HG03060 (cell line): ENCODE measurements around the gene BOC.

Experiments
- ATAC-seq: cut with Tn5 transposase; IDR thresholded peaks from one replicate; pipeline ENCODE4 v1.9.1; 2021; ENCODE audit warnings: low read depth, moderate number of reproducible peaks; ENCODE audit not compliant: unreplicated experiment

BOC gene

GRCh38 chr3:113223475-113224281 lies 12.3 kb downstream of the BOC start:
- ATAC-seq, result no peak

DNA sequence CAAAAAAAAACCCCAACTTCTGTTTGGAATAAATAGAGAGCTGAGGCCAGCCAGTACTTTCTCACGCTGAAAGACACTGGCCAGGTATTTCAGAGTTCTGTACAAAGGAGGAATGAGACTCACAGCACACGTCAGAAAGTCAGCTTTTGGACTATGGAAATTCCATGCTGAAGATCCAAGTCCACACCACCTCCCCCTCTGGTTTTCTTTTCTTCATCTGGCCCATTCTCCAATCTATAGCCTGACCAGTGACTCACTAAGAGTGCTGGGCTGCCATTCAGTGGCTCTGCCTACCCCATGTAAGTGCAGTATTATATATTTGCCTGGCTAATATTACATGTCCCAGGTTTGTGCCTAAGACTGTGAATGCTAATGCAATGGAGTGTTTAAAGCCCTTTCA lies 13.9 kb downstream of the BOC start:
- ATAC-seq, result no peak

- no peak for ATAC-seq
Measured at GRCh38 chr3:113226491-113226890, 15.1 kb downstream of the BOC start.

GRCh38 chr3:113227146-113227545 lies 15.8 kb downstream of the BOC start:
- ATAC-seq, result no peak

DNA sequence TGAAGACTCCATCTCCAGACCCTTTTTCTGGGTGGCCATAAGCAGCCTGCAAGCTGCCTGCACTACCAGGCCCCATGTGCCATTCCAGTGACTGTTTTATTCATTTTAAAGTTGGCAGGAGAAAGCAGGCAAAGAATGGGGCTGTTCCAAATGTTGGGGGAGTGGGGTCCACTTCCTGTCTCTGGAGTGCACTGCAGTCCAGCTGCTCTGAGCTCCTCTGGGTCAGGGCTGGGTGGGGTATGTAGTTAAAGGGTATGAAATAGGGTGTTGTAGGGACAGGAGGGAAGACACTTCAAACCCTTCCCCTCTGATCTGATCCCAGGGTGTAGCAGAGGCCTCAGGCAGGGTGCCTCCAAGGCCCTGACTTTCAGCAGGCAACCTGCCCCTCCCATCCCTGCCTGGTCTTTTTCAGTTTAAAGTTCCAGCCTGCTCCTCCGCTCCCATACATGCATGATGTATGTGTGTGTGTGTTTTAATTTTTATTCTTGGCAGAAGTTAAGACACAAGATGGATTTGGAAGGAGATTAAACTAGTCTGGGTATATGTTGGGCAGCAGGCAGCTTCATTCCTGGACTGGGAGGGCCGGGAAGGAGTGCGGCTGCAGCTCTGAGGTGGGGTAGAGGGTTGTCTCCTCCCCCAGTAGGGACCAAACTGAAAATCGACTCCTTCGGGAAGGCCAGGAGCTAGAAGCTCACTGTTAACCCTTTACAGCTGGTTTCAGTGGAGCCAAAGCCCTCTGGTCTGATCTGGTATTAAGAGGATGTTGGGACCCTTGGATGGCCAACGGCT lies 17.3 kb downstream of the BOC start:
- ATAC-seq, result no peak

- no peak for ATAC-seq
Measured at GRCh38 chr3:113231391-113231790, 20.0 kb downstream of the BOC start.

GRCh38 chr3:113231827-113232253 lies 20.5 kb downstream of the BOC start:
- ATAC-seq, result no peak

- no peak for ATAC-seq
Measured at GRCh38 chr3:113232342-113232741, 21.0 kb downstream of the BOC start.

- ATAC-seq, result no peak
Measured at GRCh38 chr3:113233497-113233896, 22.1 kb downstream of the BOC start.

DNA sequence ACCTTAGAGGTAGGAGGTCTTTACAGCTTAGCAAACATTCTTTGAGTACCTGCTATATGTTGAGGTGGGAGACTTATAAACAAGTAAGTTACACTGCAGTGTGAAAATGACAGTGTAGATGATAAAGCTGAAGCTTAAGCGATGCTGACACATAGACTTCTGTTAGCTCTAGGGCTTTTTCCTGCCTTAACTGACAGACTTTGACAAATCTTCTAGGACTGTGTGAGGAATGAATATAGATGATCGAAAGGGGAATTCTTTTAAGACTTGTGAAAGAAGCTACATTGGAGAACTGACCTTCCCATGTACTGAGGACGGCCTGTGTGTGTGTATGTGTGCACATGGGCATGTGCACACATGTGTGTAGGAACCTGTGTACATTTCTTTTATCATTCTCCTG lies 22.7 kb downstream of the BOC start:
- ATAC-seq, result no peak

GRCh38 chr3:113234688-113235260 lies 23.4 kb downstream of the BOC start:
- no peak for ATAC-seq

DNA sequence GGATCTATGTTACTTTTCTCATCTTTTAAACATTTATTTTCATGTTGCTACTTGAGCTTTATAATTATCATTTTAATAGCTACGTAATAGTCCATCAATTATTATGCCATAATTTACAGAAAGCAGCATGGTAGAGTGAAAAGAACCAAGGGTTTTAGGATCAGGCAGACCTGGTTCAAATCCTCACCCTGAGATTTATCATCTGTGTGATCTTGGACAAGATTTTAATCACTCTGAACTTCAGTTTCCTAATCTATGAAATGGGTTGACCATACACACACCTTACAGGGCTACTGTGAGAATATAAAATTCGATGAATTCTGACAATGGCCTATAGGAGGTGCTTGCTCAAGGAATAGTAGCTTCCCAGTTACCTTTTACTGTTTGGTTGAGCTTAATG lies 27.1 kb downstream of the BOC start:
- no peak for ATAC-seq

GRCh38 chr3:113240841-113241240 lies 29.5 kb downstream of the BOC start:
- no peak for ATAC-seq

DNA sequence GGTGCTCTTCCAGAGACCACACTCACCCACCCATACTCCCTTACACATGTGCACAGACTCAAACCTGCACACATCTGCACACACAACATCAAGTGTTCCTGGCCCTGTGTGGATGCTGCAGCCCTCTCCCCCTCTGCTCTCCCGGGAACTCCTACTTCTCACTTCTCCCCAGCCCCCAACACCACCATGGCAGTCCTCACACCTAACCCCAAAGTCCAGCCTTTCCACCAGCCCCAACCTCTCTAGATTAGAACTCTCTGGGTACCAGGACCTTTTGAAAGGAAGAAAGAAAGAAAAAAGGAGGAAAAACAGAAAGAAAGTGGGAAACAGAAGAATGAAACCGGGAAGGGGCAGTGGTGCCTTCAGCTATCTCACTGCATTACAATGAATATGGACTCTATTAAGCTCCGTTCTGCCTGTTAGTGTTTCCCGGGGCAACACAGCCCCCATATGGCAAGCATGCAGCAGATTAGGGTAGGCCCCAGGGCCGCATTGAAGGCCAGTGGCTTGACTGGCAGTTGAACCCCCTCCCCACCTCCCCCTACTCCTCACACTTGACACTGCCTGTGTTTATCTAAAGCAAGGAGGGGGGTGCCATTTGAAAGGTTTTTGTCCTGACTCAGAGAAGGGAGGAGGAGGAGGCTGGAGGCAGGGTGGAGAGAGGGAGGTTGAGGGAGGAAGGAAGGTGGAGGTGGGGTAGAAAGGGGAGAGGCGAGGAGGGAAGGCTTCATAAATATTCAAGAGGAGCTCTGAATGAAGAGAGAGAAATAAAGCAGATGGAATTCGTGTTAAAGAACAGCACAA lies 30.1 kb downstream of the BOC start:
- no peak for ATAC-seq

- no peak for ATAC-seq
Measured at GRCh38 chr3:113242096-113242581, 30.8 kb downstream of the BOC start.

DNA sequence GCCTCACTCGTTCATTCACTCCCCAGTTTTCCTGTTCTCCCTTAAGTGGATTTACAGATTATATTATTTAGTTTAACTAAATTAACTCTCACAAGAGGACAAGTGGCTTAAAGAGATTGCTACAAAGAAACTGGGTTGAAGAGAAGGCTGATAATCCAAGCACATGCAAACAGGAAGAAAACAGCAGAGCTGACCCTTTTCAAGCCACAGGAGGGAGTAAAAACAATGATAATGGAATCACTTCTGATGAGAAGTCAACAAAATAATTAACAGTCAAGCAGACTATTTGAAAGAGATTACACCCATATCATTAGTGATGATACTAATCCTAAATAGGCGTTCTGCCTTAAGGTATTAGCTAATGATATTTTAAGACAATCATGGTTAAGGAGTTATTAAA lies 31.7 kb downstream of the BOC start:
- no peak for ATAC-seq

GRCh38 chr3:113243846-113244245 lies 32.5 kb downstream of the BOC start:
- no peak for ATAC-seq

GRCh38 chr3:113245761-113246161 lies 34.4 kb downstream of the BOC start:
- no peak for ATAC-seq

DNA sequence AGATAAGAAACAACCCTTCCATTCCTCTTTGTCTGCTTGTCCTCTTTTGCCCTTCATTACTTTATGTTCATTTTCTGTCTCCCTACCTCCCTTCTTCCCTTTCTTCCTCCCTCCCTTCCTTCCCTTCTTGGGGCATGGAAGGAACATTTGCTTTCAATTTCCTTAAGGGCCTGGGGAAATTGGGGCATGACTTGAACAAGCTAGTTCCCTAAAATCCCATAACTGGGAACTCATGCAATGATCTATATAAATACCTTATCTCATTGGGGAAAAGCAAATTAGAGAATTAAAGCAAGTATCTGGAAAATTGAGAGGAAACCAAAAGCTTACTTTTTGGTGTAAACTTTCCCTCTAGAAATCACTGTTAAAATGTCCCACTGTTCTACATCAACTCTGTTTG lies 35.7 kb downstream of the BOC start:
- no peak for ATAC-seq

- ATAC-seq, result no peak
Measured at GRCh38 chr3:113247675-113248458, 36.5 kb downstream of the BOC start.
